H1 (cell line): ENCODE data around the gene MSI2. TPM values are rescaled to one million over a fixed set of nuclear protein-coding genes. Genes with fewer than 3 reads are reported as not detected.

Experiments
- CTCF ChIA-PET: fragments of 300-600 bp; sonication (Branson Sonifier 250); formaldehyde crosslinking; loops from one replicate; lab custom pipeline; 2021; ENCODE audit not compliant: partially characterized antibody; lab: Charles Lee
- POLR2A ChIA-PET: fragments of 300-600 bp; sonication (Branson Sonifier 250); formaldehyde crosslinking; loops from one replicate; lab custom pipeline; 2021; ENCODE audit warnings: inconsistent platforms; ENCODE audit not compliant: partially characterized antibody; lab: Charles Lee
- DNase-seq, 2 experiments: peaks; one replicate each; pipeline versions ENCODE4 v3.0.0 to v3.0.0-alpha.2; 2010 to 2022; ENCODE audit warnings: low spot score in 2 of 2, low read depth in 1 of 2, mixed read lengths in 1 of 2
- FAIRE-seq: peaks from 2 replicates; lab custom pipeline; 2011; peaks lifted over from hg19 to GRCh38; lab: Jason Lieb, UNC
- H2AFZ ChIP-seq: 2 replicates; pipeline ENCODE4 v1.8.1; 2012; ENCODE audit warnings: low read length, inconsistent platforms
- H2AK5ac ChIP-seq: 2 replicates; pipeline ENCODE4 v1.6.1; 2013; ENCODE audit warnings: low read depth, low read length
- H2BK120ac ChIP-seq: replicated peaks from 2 replicates; pipeline ENCODE3; 2013; ENCODE audit warnings: low read depth, low read length, inconsistent platforms
- H2BK12ac ChIP-seq: 2 replicates; pipeline ENCODE4 v1.6.1; 2013; ENCODE audit warnings: low read depth, low read length
- H2BK15ac ChIP-seq: 2 replicates; pipeline ENCODE4 v1.6.1; 2013; ENCODE audit warnings: low read length
- H2BK20ac ChIP-seq: 2 replicates; pipeline ENCODE4 v1.6.1; 2013; ENCODE audit warnings: low read length
- H2BK5ac ChIP-seq: 2 replicates; pipeline ENCODE4 v1.6.1; 2013; ENCODE audit warnings: low read depth, low read length
- H3K14ac ChIP-seq: 2 replicates; pipeline ENCODE4 v1.6.1; 2013; ENCODE audit warnings: inconsistent platforms; ENCODE audit not compliant: insufficient read length
- H3K18ac ChIP-seq: 2 replicates; pipeline ENCODE4 v1.6.1; 2013; ENCODE audit warnings: low read length; ENCODE audit errors: extremely low read depth
- H3K23ac ChIP-seq: 2 replicates; pipeline ENCODE4 v1.6.1; 2013; ENCODE audit warnings: inconsistent platforms; ENCODE audit not compliant: insufficient read length
- H3K23me2 ChIP-seq: 2 replicates; pipeline ENCODE4 v1.6.1; 2013; ENCODE audit warnings: low read depth, low read length
- H3K27ac ChIP-seq: 2 replicates; pipeline ENCODE4 v1.6.1; 2011; ENCODE audit warnings: low read depth, low read length, inconsistent platforms
- H3K27me3 ChIP-seq, 4 experiments: replicated peaks in 1 of 4; 1 replicate in 1 of 4; 2 replicates in 3 of 4; pipeline versions ENCODE4 v1.6.1 to v1.8.1; 2011 to 2013; ENCODE audit warnings: low read length in 3 of 4, mild to moderate bottlenecking in 3 of 4, inconsistent platforms in 2 of 4, mixed read lengths in 2 of 4, moderate library complexity in 1 of 4; ENCODE audit not compliant: control insufficient read depth in 3 of 4, insufficient read depth in 3 of 4; ENCODE audit errors: extremely low read depth in 1 of 4
- H3K36me3 ChIP-seq, 4 experiments: 2 replicates each; pipeline versions ENCODE4 v1.6.1 to v1.8.1; 2011 to 2013; ENCODE audit warnings: mild to moderate bottlenecking in 4 of 4, low read length in 3 of 4, moderate library complexity in 2 of 4, control low read depth in 1 of 4, inconsistent platforms in 1 of 4; ENCODE audit not compliant: insufficient read depth in 4 of 4, control insufficient read depth in 2 of 4
- H3K4ac ChIP-seq: replicated peaks from 2 replicates; pipeline ENCODE3; 2013; ENCODE audit warnings: low read length, low read depth, mixed read lengths, inconsistent platforms; ENCODE audit not compliant: insufficient read length
- H3K4me1 ChIP-seq, 4 experiments: replicated peaks in 1 of 4; 1 replicate in 1 of 4; 2 replicates in 3 of 4; pipeline versions ENCODE4 v1.6.1 to v1.8.1; 2011 to 2013; ENCODE audit warnings: low read length in 3 of 4, inconsistent platforms in 2 of 4, mixed read lengths in 1 of 4; ENCODE audit not compliant: insufficient read depth in 4 of 4, control insufficient read depth in 3 of 4
- H3K4me2 ChIP-seq, 2 experiments: 2 replicates each; pipeline versions ENCODE4 v1.6.1 to v1.8.1; 2011 to 2013; ENCODE audit warnings: low read depth in 2 of 2, low read length in 2 of 2, control low read depth in 1 of 2, inconsistent platforms in 1 of 2, mild to moderate bottlenecking in 1 of 2; ENCODE audit not compliant: insufficient read depth in 1 of 2
- H3K4me3 ChIP-seq, 4 experiments: fragments of 200-600, 300-600 bp in 1 of 4; sonication (generic), shearing (Covaris generic), sonication (Bioruptor Twin) in 1 of 4; 2 replicates each; pipeline versions ENCODE4 v1.5.1 to v1.8.1; 2011 to 2016; ENCODE audit warnings: low read length in 4 of 4, low read depth in 3 of 4, control low read depth in 2 of 4, inconsistent platforms in 2 of 4, mild to moderate bottlenecking in 2 of 4, mixed read lengths in 1 of 4, moderate library complexity in 1 of 4; ENCODE audit not compliant: insufficient read depth in 2 of 4; ENCODE audit errors: extremely low read depth in 1 of 4
- H3K56ac ChIP-seq: replicated peaks from 2 replicates; pipeline ENCODE3; 2013; ENCODE audit warnings: low read depth, mild to moderate bottlenecking, mixed read lengths, low read length, inconsistent platforms; ENCODE audit not compliant: insufficient read length
- H3K79me1 ChIP-seq: 2 replicates; pipeline ENCODE4 v1.6.1; 2013; ENCODE audit warnings: low read depth, low read length, control low read depth
- H3K79me2 ChIP-seq, 2 experiments: 2 replicates each; pipeline versions ENCODE4 v1.6.1 to v1.8.1; 2012 to 2013; ENCODE audit warnings: low read length in 2 of 2, mild to moderate bottlenecking in 2 of 2, inconsistent platforms in 1 of 2; ENCODE audit not compliant: insufficient read depth in 2 of 2, control insufficient read depth in 1 of 2
- H3K9ac ChIP-seq, 4 experiments: replicated peaks in 1 of 4; 1 replicate in 1 of 4; 2 replicates in 3 of 4; pipeline versions ENCODE4 v1.6.1 to v1.8.1; 2011 to 2013; ENCODE audit warnings: low read depth in 3 of 4, low read length in 3 of 4, control low read depth in 2 of 4, mild to moderate bottlenecking in 2 of 4, moderate library complexity in 2 of 4, inconsistent platforms in 1 of 4; ENCODE audit errors: extremely low read depth in 1 of 4
- H3K9me3 ChIP-seq, 2 experiments: 2 replicates each; pipeline versions ENCODE4 v1.6.1 to v1.8.1; 2012 to 2013; ENCODE audit warnings: mild to moderate bottlenecking in 2 of 2, moderate library complexity in 2 of 2, control low read depth in 1 of 2, inconsistent platforms in 1 of 2, low read depth in 1 of 2, low read length in 1 of 2, mixed read lengths in 1 of 2; ENCODE audit not compliant: insufficient read depth in 2 of 2
- H4K20me1 ChIP-seq, 2 experiments: replicated peaks in 1 of 2; 2 replicates each; pipeline versions ENCODE3 to v1.8.1; 2011 to 2013; ENCODE audit warnings: inconsistent platforms in 2 of 2, low read length in 2 of 2, mild to moderate bottlenecking in 1 of 2; ENCODE audit not compliant: insufficient read depth in 2 of 2, control insufficient read depth in 1 of 2
- H4K5ac ChIP-seq: 2 replicates; pipeline ENCODE4 v1.6.1; 2013; ENCODE audit warnings: low read length, low read depth, mixed read lengths, inconsistent platforms; ENCODE audit not compliant: insufficient read length
- H4K8ac ChIP-seq: 2 replicates; pipeline ENCODE4 v1.8.0; 2013; ENCODE audit warnings: mild to moderate bottlenecking, moderate library complexity, low read length, inconsistent platforms; ENCODE audit not compliant: insufficient read depth; ENCODE audit errors: extremely low read depth
- H4K91ac ChIP-seq: replicated peaks from 2 replicates; pipeline ENCODE3; 2013; ENCODE audit warnings: low read length, mixed read lengths, inconsistent platforms; ENCODE audit not compliant: insufficient read length
- CREB1 ChIP-seq: IDR thresholded peaks from 2 replicates; pipeline ENCODE4 v1.6.1; 2012; ENCODE audit warnings: inconsistent platforms
- EGR1 ChIP-seq: IDR thresholded peaks from 2 replicates; pipeline ENCODE4 v1.6.1; 2011; ENCODE audit warnings: low read depth, low read length, borderline replicate concordance
- JUND ChIP-seq: IDR thresholded peaks from 2 replicates; pipeline ENCODE4 v1.6.1; 2011; ENCODE audit warnings: mild to moderate bottlenecking, improper control_type of control experiment, low read length
- MAFK ChIP-seq: IDR thresholded peaks from 2 replicates; pipeline ENCODE4 v1.6.1; 2012; ENCODE audit warnings: low read depth, mild to moderate bottlenecking, improper control_type of control experiment, low read length
- NANOG ChIP-seq: IDR thresholded peaks from 2 replicates; pipeline ENCODE4 v1.6.1; 2011; ENCODE audit warnings: low read length, low read depth, mild to moderate bottlenecking, inconsistent platforms; ENCODE audit not compliant: insufficient read depth, poor library complexity, severe bottlenecking
- RAD21 ChIP-seq, 2 experiments: IDR thresholded peaks in 1 of 2; conservative IDR thresholded peaks in 1 of 2; 2 replicates each; pipeline ENCODE4 v1.6.1; 2011; ENCODE audit warnings: low read depth in 2 of 2, low read length in 2 of 2, improper control_type of control experiment in 1 of 2, inconsistent platforms in 1 of 2, mild to moderate bottlenecking in 1 of 2, moderate library complexity in 1 of 2
- RBBP5 ChIP-seq: IDR thresholded peaks from 2 replicates; pipeline ENCODE4 v1.7.1; 2012; ENCODE audit warnings: low read depth, mild to moderate bottlenecking, inconsistent platforms, low read length, moderate library complexity, borderline replicate concordance
- SIN3A ChIP-seq, 2 experiments: IDR thresholded peaks in 1 of 2; conservative IDR thresholded peaks in 1 of 2; 2 replicates each; pipeline ENCODE4 v1.6.1; 2011 to 2012; ENCODE audit warnings: low read length in 2 of 2, improper control_type of control experiment in 1 of 2, low read depth in 1 of 2, mild to moderate bottlenecking in 1 of 2
- SIRT6 ChIP-seq: IDR thresholded peaks from one replicate; pipeline ENCODE4 v1.7.1; 2012; ENCODE audit warnings: low read length, inconsistent platforms
- SP1 ChIP-seq: IDR thresholded peaks from 2 replicates; pipeline ENCODE4 v1.6.1; 2011; ENCODE audit warnings: low read depth, low read length
- WGBS, 2 experiments: shearing (Covaris generic) in 1 of 2; methylation state at CpG; one replicate each; pipeline versions ENCODE4 v1.1.6 to v1.1.7; 2013 to 2015; ENCODE audit warnings: low lambda C conversion rate in 2 of 2, mixed read lengths in 2 of 2, inconsistent platforms in 1 of 2, low coverage in 1 of 2, missing lambda C conversion rate in 1 of 2; ENCODE audit not compliant: insufficient replicate concordance in 2 of 2, insufficient coverage in 1 of 2, insufficient read length in 1 of 2; ENCODE audit errors: extremely low coverage in 1 of 2, missing lambda C conversion rate in 1 of 2; 5-methylcytosine and 5-hydroxymethylcytosine counted together
- polyA plus RNA-seq, 7 experiments: library from polyadenylated mRNA; depleted of rRNA in 3 of 7; stranded (reverse) in 5 of 7; unstranded in 2 of 7; fragments of >200 nt in 5 of 7; fragments of 200-250 nt in 2 of 7; gene quantifications; 1 replicate in 5 of 7; 2 replicates in 1 of 7; 4 replicates in 1 of 7; pipeline versions ENCODE4 v1.2.1 to v1.2.3, GENCODE V29; 2011 to 2013; ENCODE audit warnings: missing spikeins in 2 of 7, mixed read lengths in 2 of 7
- total RNA-seq: library from RNA; stranded (reverse); fragmentation: NEBNext Ultra II Directional; extraction: Animal tissue kit (Norgen Biotek cat#: 25700); gene quantifications from 2 replicates; pipeline ENCODE4 v1.2.1, GENCODE V29; 2021
- TF ChIP-seq, protein P1 (sequence below): IDR thresholded peaks from 2 replicates; pipeline ENCODE4 v1.6.1; 2011; ENCODE audit warnings: low read depth, mild to moderate bottlenecking, low read length; ENCODE audit not compliant: insufficient read depth

MSI2 gene
- total and polyA plus RNA-seq, 2 of the 8 experiments (the other 6 are each of a cell fraction or from before 2014, with no cell fraction given), result 36.7 to 80.6 TPM

- DNase-seq, result no peak
- peaks cover 0 to 76% of the 10 kb centered on the region in 2 experiments; a peak in 2 of 4 replicates for H3K79me2 ChIP-seq
- H2BK5ac ChIP-seq, result no peak overlapping the region
- no peak overlapping the region for H4K8ac ChIP-seq
- H3K56ac ChIP-seq, result no peak overlapping the region
- no peak overlapping the region for H3K4ac ChIP-seq
- H4K5ac ChIP-seq, result no peak overlapping the region
- no peak overlapping the region for H2AFZ ChIP-seq
- H3K23ac ChIP-seq, result no peak overlapping the region
- ChIA-PET CTCF (interaction anchor here (1.0 kb wide), 1 partner anchor 12 kb away, joined by 3 read pairs; no protein-coding TSS in a partner anchor), POLR2A (no interaction called here)
- no peak overlapping the region for H4K91ac ChIP-seq
- H2AK5ac ChIP-seq, result no peak overlapping the region
- H3K9ac ChIP-seq, result no peak overlapping the region
- no peak overlapping the region for H2BK120ac ChIP-seq
- H3K14ac ChIP-seq, result no peak overlapping the region
- no peak overlapping the region for H3K4me2 ChIP-seq
- peaks cover 6% of the 10 kb centered on the region in 2 experiments; a peak in 3 of 4 replicates for H3K9me3 ChIP-seq
- H3K4me3 ChIP-seq, result no peak overlapping the region
- no peak overlapping the region for H2BK12ac ChIP-seq
- H3K79me1 ChIP-seq, result peaks cover 15% of the 10 kb centered on the region; the same call in 1 of the 2 replicates
- no peaks in the 10 kb centered on the region; the same call in 1 of the 2 replicates for H3K23me2 ChIP-seq
- peaks cover 0 to 9% of the 10 kb centered on the region in 2 experiments for H4K20me1 ChIP-seq
- no peaks in the 10 kb centered on the region for H3K27me3 ChIP-seq
- no peak overlapping the region for H3K18ac ChIP-seq
- H3K4me1 ChIP-seq, result peaks cover 10 to 21% (median 16%) of the 10 kb centered on the region in 4 experiments
- no peak overlapping the region for H2BK20ac ChIP-seq
- H2BK15ac ChIP-seq, result no peak overlapping the region
- no peak overlapping the region for H3K27ac ChIP-seq
- WGBS, 2 experiments, result 88% methylated on average over 2 of the region's 2 CpGs; no CpG with 5 or more reads in 1 of the 2 experiments
- H3K36me3 ChIP-seq, result peaks cover 0 to 5% (median 2%) of the 10 kb centered on the region in 4 experiments; a peak in 2 of 8 replicates
- FAIRE-seq, result no peak
- TF ChIP-seq JUND (no peak), CREB1 (no peak), MAFK (no peak), SP1 (no peak), NANOG (no peak), SIRT6 (no peak), RBBP5 (no peak), EGR1 (no peak), SIN3A (conservative IDR thresholded peaks at IDR 0.05 in 1 of 2, IDR thresholded peaks at IDR 0.05 in 1 of 2; ENCODE audit: low read depth in 1 of 2, low read length in 2 of 2) (no peak), RAD21 (IDR thresholded peaks at IDR 0.05 in 1 of 2, conservative IDR thresholded peaks at IDR 0.05 in 1 of 2; ENCODE audit: low read depth in 2 of 2, low read length in 2 of 2) (no peak)
- TF ChIP-seq, protein P1, sequence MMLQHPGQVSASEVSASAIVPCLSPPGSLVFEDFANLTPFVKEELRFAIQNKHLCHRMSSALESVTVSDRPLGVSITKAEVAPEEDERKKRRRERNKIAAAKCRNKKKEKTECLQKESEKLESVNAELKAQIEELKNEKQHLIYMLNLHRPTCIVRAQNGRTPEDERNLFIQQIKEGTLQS, result no peak
Measured at GRCh38 chr17:57394375-57394774, 138.1 kb downstream of the MSI2 start.
